ENCODE results near the gene NCKAP5L. TPM values are rescaled to one million over a fixed set of nuclear protein-coding genes. Genes with fewer than 3 reads are reported as not detected.

NCKAP5L gene
- total and polyA plus RNA-seq, 2 of the 8 experiments (the other 6 are each of a cell fraction or from before 2014, with no cell fraction given): 9.4 to 27.9 TPM

GRCh38 chr12:49846032-49846431, 17.8 kb upstream of the NCKAP5L start:
- Histone ChIP-seq H2BK12ac (ENCODE audit: low read depth, low read length) (no peak overlapping the region), H3K27ac (ENCODE audit: low read depth, low read length) (no peak overlapping the region), H4K91ac (replicated peaks; ENCODE audit: insufficient read length, low read length) (no peak overlapping the region), H4K20me1 (replicated peaks in 1 of 2; ENCODE audit: control insufficient read depth in 1 of 2, insufficient read depth in 2 of 2, low read length in 2 of 2) (peaks cover 0 to 1% of the 10 kb centered on the region in 2 experiments), H4K8ac (ENCODE audit: extremely low read depth, insufficient read depth, low read length) (no peak overlapping the region), H3K9me3 (ENCODE audit: insufficient read depth in 2 of 2, low read depth in 1 of 2, low read length in 1 of 2) (no peaks in the 10 kb centered on the region), H3K79me1 (ENCODE audit: low read depth, low read length) (no peaks in the 10 kb centered on the region), H2AK5ac (ENCODE audit: low read depth, low read length) (no peak overlapping the region), H3K4me2 (ENCODE audit: insufficient read depth in 1 of 2, low read depth in 2 of 2, low read length in 2 of 2) (no peak overlapping the region), H3K56ac (replicated peaks; ENCODE audit: insufficient read length, low read depth, low read length) (no peak overlapping the region), H2BK20ac (ENCODE audit: low read length) (no peak overlapping the region), H3K27me3 (replicated peaks in 1 of 4; ENCODE audit: control insufficient read depth in 3 of 4, extremely low read depth in 1 of 4, insufficient read depth in 3 of 4, low read length in 3 of 4) (no peaks in the 10 kb centered on the region; a peak in 2 of 7 replicates), H2BK15ac (ENCODE audit: low read length) (no peak overlapping the region), H3K23me2 (ENCODE audit: low read depth, low read length) (peaks cover 4% of the 10 kb centered on the region; the same call in 1 of the 2 replicates), H3K4me3 (ENCODE audit: extremely low read depth in 1 of 4, insufficient read depth in 2 of 4, low read depth in 3 of 4, low read length in 4 of 4) (no peak overlapping the region), H3K18ac (ENCODE audit: extremely low read depth, low read length) (no peak overlapping the region), H2BK120ac (replicated peaks; ENCODE audit: low read depth, low read length) (no peak overlapping the region), H3K79me2 (ENCODE audit: control insufficient read depth in 1 of 2, insufficient read depth in 2 of 2, low read length in 2 of 2) (no peaks in the 10 kb centered on the region), H3K36me3 (ENCODE audit: control insufficient read depth in 2 of 4, insufficient read depth in 4 of 4, low read length in 3 of 4) (no peaks in the 10 kb centered on the region), H3K9ac (replicated peaks in 1 of 4; ENCODE audit: extremely low read depth in 1 of 4, low read depth in 3 of 4, low read length in 3 of 4) (no peak overlapping the region), H3K4ac (replicated peaks; ENCODE audit: insufficient read length, low read depth, low read length) (no peak overlapping the region), H2BK5ac (ENCODE audit: low read depth, low read length) (no peak overlapping the region), H3K4me1 (replicated peaks in 1 of 4; ENCODE audit: control insufficient read depth in 3 of 4, insufficient read depth in 4 of 4, low read length in 3 of 4) (peaks cover 2 to 5% (median 4%) of the 10 kb centered on the region in 4 experiments; a peak in 4 of 7 replicates), H2AFZ (ENCODE audit: low read length) (no peak overlapping the region), H3K23ac (ENCODE audit: insufficient read length) (no peak overlapping the region), H3K14ac (ENCODE audit: insufficient read length) (no peak overlapping the region), H4K5ac (ENCODE audit: insufficient read length, low read depth, low read length) (no peak overlapping the region)
- no peak for DNase-seq (ENCODE audit: low read depth in 1 of 2, low spot score in 2 of 2)
- WGBS, 2 experiments (ENCODE audit: extremely low coverage in 1 of 2, insufficient coverage in 1 of 2, insufficient read length in 1 of 2, insufficient replicate concordance in 2 of 2, low coverage in 1 of 2, low lambda C conversion rate in 2 of 2, missing lambda C conversion rate in 1 of 2): 91% methylated on average over 2 of the region's 2 CpGs; no CpG with 5 or more reads in 1 of the 2 experiments
- ChIA-PET POLR2A (ENCODE audit: partially characterized antibody) (no interaction called here), CTCF (ENCODE audit: partially characterized antibody) (interaction anchor here (1.0 to 2.8 kb wide), 4 partner anchors 21 to 51 kb away, joined by 3 to 11 read pairs (median 4); no protein-coding TSS in a partner anchor)
- FAIRE-seq: no peak
- TF ChIP-seq USF2 (IDR thresholded peaks at IDR 0.05; ENCODE audit: low read length) (no peak), EZH2 (IDR thresholded peaks at IDR 0.05; ENCODE audit: low read depth, low read length, severe bottlenecking) (no peak), CEBPB (IDR thresholded peaks at IDR 0.05; ENCODE audit: low read depth, low read length) (no peak), TCF12 (IDR thresholded peaks at IDR 0.05; ENCODE audit: low read depth, low read length) (no peak), TEAD4 (IDR thresholded peaks at IDR 0.05; ENCODE audit: low read depth, low read length) (no peak), YY1 (IDR thresholded peaks at IDR 0.05; ENCODE audit: low read depth, low read length) (no peak), CBX5 (IDR thresholded peaks at IDR 0.05; ENCODE audit: low read depth, low read length) (no peak), EGR1 (IDR thresholded peaks at IDR 0.05; ENCODE audit: borderline replicate concordance, low read depth, low read length) (no peak), MAFK (IDR thresholded peaks at IDR 0.05; ENCODE audit: low read depth, low read length) (no peak), SIN3A (conservative IDR thresholded peaks at IDR 0.05 in 1 of 2, IDR thresholded peaks at IDR 0.05 in 1 of 2; ENCODE audit: low read depth in 1 of 2, low read length in 2 of 2) (no peak), MAX (IDR thresholded peaks at IDR 0.05) (no peak), CBX8 (IDR thresholded peaks at IDR 0.05; ENCODE audit: borderline replicate concordance, low read depth, low read length) (no peak), SAP30 (IDR thresholded peaks at IDR 0.05; ENCODE audit: insufficient read depth, insufficient replicate concordance, low read length) (no peak)

Measured in H1 (cell line).